GM12891 (cell line): Measurements from ENCODE around the gene EDAR.

Experiments
- POLR2A ChIP-seq: IDR thresholded peaks from 2 replicates; pipeline ENCODE4 v1.6.1; 2011; ENCODE audit warnings: low read depth, low read length, control low read depth
- POLR2AphosphoS5 ChIP-seq: IDR thresholded peaks from 2 replicates; pipeline ENCODE4 v1.6.1; 2011; ENCODE audit warnings: low read depth, low read length, control low read depth
- SPI1 ChIP-seq: IDR thresholded peaks from 2 replicates; pipeline ENCODE4 v1.6.1; 2011; ENCODE audit warnings: low read depth, low read length, control low read depth
- TAF1 ChIP-seq: IDR thresholded peaks from 2 replicates; pipeline ENCODE4 v1.6.1; 2011; ENCODE audit warnings: low read depth, low read length, control low read depth

- no peak for TF ChIP-seq POLR2A
- TF ChIP-seq POLR2AphosphoS5 = no peak
- no peak for TF ChIP-seq SPI1
- no peak for TF ChIP-seq TAF1
Measured at GRCh38 chr2:109032229-109032820, 43.3 kb upstream of the EDAR start.
